K562 (cell line): ENCODE results near the gene IRF9. TPM values are rescaled to one million over a fixed set of nuclear protein-coding genes. Genes with fewer than 3 reads are reported as not detected.

Source experiments
- AFF1 ChIP-seq, 2 experiments: fragments of 450-650 bp; IDR thresholded peaks; 2 replicates each; pipeline ENCODE4 v1.6.1; 2018; ENCODE audit warnings: mild to moderate bottlenecking in 2 of 2, low read depth in 1 of 2; ENCODE audit not compliant: partially characterized antibody in 2 of 2
- CEBPG ChIP-seq, 3 experiments: fragments of 200-800 bp in 1 of 3; sonication (Bioruptor generic) in 1 of 3; sonication (generic) in 1 of 3; formaldehyde crosslinking in 1 of 3; IDR thresholded peaks in 2 of 3; conservative IDR thresholded peaks in 1 of 3; 2 replicates each; pipeline versions ENCODE4 v1.6.1 to v1.8.0; 2016 to 2022; ENCODE audit warnings: missing compliant biosample characterization in 2 of 3, missing genetic modification characterization in 2 of 3, mild to moderate bottlenecking in 1 of 3, missing genetic modification reagents in 1 of 3
- DPF2 ChIP-seq: fragments of 450-650 bp; IDR thresholded peaks from 2 replicates; pipeline ENCODE4 v1.6.1; 2016
- ETV5 ChIP-seq: sonication (generic); formaldehyde crosslinking; IDR thresholded peaks from 2 replicates; pipeline ENCODE4 v1.4.0; 2020; ENCODE audit warnings: low read depth, mild to moderate bottlenecking, missing genetic modification reagents
- FOXJ3 ChIP-seq: sonication (generic); formaldehyde crosslinking; IDR thresholded peaks from 2 replicates; pipeline ENCODE4 v1.4.0; 2020; ENCODE audit warnings: mild to moderate bottlenecking, missing genetic modification reagents
- GATAD2B ChIP-seq: fragments of 450-650 bp; IDR thresholded peaks from 2 replicates; pipeline ENCODE4 v1.6.1; 2017; ENCODE audit warnings: mild to moderate bottlenecking, borderline replicate concordance
- HINFP ChIP-seq: fragments of 450-650 bp; conservative IDR thresholded peaks from 2 replicates; pipeline ENCODE4 v1.6.1; 2016; ENCODE audit warnings: missing genetic modification characterization, low read depth, mild to moderate bottlenecking, control low read depth, missing compliant biosample characterization
- KLF10 ChIP-seq: fragments of 250-450 bp; sonication (Bioruptor Pico); IDR thresholded peaks from 2 replicates; pipeline ENCODE4 v1.6.1; 2021; ENCODE audit warnings: matching md5 sums
- NEUROD1 ChIP-seq: fragments of 150-350 bp; IDR thresholded peaks from 2 replicates; pipeline ENCODE4 v1.6.1; 2014; ENCODE audit warnings: borderline replicate concordance, low read length, low read depth; ENCODE audit not compliant: partially characterized antibody
- NR1H2 ChIP-seq: sonication (generic); formaldehyde crosslinking; IDR thresholded peaks from 2 replicates; pipeline ENCODE4 v1.4.0; 2020; ENCODE audit warnings: mild to moderate bottlenecking, missing genetic modification reagents
- PCBP1 ChIP-seq: fragments of 200-400 bp; formaldehyde crosslinking; IDR thresholded peaks from 2 replicates; pipeline ENCODE4 v1.6.1; 2018; ENCODE audit warnings: mild to moderate bottlenecking, low read depth, low read length; ENCODE audit not compliant: poor library complexity, severe bottlenecking
- RBM14 ChIP-seq: fragments of 200-400 bp; formaldehyde crosslinking; IDR thresholded peaks from 2 replicates; pipeline ENCODE4 v1.6.1; 2018; ENCODE audit warnings: low read depth, mild to moderate bottlenecking, low read length, moderate library complexity, borderline replicate concordance; ENCODE audit not compliant: insufficient read depth
- SIN3A ChIP-seq, 2 experiments: fragments of 150-350 bp in 1 of 2; IDR thresholded peaks; 2 replicates each; pipeline ENCODE4 v1.6.1; 2011 to 2016; ENCODE audit warnings: borderline replicate concordance in 2 of 2, low read depth in 2 of 2, low read length in 2 of 2, mild to moderate bottlenecking in 2 of 2, moderate library complexity in 2 of 2; ENCODE audit not compliant: control insufficient read depth in 1 of 2
- SMARCA4 ChIP-seq: fragments of 450-650 bp; IDR thresholded peaks from 2 replicates; pipeline ENCODE4 v1.6.1; 2016
- ZNF408 ChIP-seq: fragments of 250-450 bp; sonication (Bioruptor Pico); IDR thresholded peaks from 2 replicates; pipeline ENCODE4 v1.4.0; 2020; ENCODE audit warnings: low read depth, mild to moderate bottlenecking, moderate library complexity
- ZNF668 ChIP-seq: fragments of 250-450 bp; sonication (Bioruptor Pico); IDR thresholded peaks from 2 replicates; pipeline ENCODE4 v1.8.0; 2022; ENCODE audit warnings: mild to moderate bottlenecking, inconsistent platforms
- ZNF696 ChIP-seq: fragments of 250-450 bp; sonication (Bioruptor Pico); conservative IDR thresholded peaks from 2 replicates; pipeline ENCODE4 v1.4.0; 2020; ENCODE audit warnings: mild to moderate bottlenecking, moderate library complexity
- ZNF764 ChIP-seq: fragments of 250-450 bp; sonication (Bioruptor Pico); IDR thresholded peaks from 2 replicates; pipeline ENCODE4 v1.4.0; 2020; ENCODE audit warnings: low read depth, mild to moderate bottlenecking, moderate library complexity
- polyA plus RNA-seq, 8 experiments: library from polyadenylated mRNA; depleted of rRNA in 4 of 8; stranded (reverse) in 5 of 8; unstranded in 3 of 8; fragments of >200 nt; fragmentation: Nextera tagmentation in 2 of 8; fragmentation: Illumina TruSeq in 1 of 8; extraction: Ambion mirVana in 2 of 8; extraction: Trizol in 1 of 8; gene quantifications; 2 replicates each; pipeline versions ENCODE4 v1.2.1 to v1.2.3, GENCODE V29; 2011 to 2014; ENCODE audit warnings: inconsistent platforms in 1 of 8, missing spikeins in 1 of 8
- total RNA-seq, 7 experiments: library from RNA; depleted of rRNA in 6 of 7; stranded (reverse); fragments of >200 nt in 6 of 7; fragmentation: Illumina TruSeq in 2 of 7; extraction: Trizol in 2 of 7; gene quantifications; 2 replicates each; pipeline versions ENCODE4 v1.2.1 to v1.2.3, GENCODE V29; 2011 to 2021; ENCODE audit warnings: low replicate concordance in 1 of 7
- TF ChIP-seq, protein P1 (sequence below), 2 experiments: fragments of 200-800 bp in 1 of 2; sonication (Bioruptor generic) in 1 of 2; sonication (generic) in 1 of 2; formaldehyde crosslinking in 1 of 2; IDR thresholded peaks in 1 of 2; conservative IDR thresholded peaks in 1 of 2; 2 replicates each; pipeline versions ENCODE4 v1.5.0 to v1.6.1; 2016 to 2020; ENCODE audit warnings: missing compliant biosample characterization in 1 of 2, missing genetic modification characterization in 1 of 2, missing genetic modification reagents in 1 of 2

IRF9 gene
- total and polyA plus RNA-seq, 9 of the 15 experiments (the other 6 are each of a cell fraction or from before 2014, with no cell fraction given), result 0.79 to 14.8 (median 6.1) TPM

DNA sequence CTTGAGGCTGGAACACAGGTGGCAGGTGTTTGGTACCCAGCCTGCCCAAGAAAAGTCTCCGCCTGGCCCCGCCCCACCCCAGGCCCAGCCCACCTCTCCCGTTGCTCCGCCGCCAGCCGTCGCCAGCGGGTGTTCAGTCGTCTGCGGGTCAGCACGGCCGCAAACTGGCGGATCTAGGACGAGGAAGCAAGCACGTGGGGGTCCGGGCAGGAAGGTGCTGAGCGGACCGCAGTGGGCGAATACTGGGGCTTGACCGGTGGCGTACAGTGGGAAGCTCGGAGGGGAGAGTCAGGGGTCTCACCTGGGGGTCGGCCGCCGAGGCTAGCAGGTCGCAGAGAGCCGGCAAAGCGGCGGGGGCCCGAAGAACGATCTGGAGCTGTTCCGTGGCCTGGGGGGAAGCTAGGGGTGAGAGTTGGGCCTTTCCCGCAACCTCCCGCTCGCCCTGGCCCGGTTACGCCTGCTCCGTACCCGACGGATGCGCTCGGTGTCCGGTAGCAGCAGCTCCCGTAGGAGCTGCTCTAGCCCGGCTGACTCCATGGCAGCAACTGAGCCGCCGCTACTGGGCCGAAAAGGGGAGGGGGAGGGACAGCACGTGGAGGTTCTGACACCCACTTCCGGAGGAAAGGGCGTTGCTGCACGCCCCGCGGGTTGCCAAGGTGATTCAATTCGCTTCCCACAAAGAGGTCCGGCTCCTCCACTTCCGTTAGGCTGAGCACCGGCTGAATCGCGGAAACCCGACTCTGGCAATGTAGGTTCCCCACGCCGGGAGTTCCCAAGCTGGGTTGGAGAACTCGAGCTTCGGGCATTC lies 27.4 kb downstream of the IRF9 start, which contains the start of gene IPO4 (continued):
- TF ChIP-seq AFF1 (IDR thresholded peaks at IDR 0.05; ENCODE audit: low read depth in 1 of 2, partially characterized antibody in 2 of 2), result peak in 1 of 2 experiments; percentile 67
- TF ChIP-seq ZNF668, result no peak
- TF ChIP-seq NEUROD1, result peak; percentile 78
- TF ChIP-seq FOXJ3, result no peak
- TF ChIP-seq DPF2, result no peak
- TF ChIP-seq, protein P1, sequence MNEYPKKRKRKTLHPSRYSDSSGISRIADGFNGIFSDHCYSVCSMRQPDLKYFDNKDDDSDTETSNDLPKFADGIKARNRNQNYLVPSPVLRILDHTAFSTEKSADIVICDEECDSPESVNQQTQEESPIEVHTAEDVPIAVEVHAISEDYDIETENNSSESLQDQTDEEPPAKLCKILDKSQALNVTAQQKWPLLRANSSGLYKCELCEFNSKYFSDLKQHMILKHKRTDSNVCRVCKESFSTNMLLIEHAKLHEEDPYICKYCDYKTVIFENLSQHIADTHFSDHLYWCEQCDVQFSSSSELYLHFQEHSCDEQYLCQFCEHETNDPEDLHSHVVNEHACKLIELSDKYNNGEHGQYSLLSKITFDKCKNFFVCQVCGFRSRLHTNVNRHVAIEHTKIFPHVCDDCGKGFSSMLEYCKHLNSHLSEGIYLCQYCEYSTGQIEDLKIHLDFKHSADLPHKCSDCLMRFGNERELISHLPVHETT (CRISPR knock-in tag; conservative IDR thresholded peaks at IDR 0.05 in 1 of 2, IDR thresholded peaks at IDR 0.05 in 1 of 2), result 0 out of 4 replicates have a peak, but pooled peaks of 1 of the 2 experiments have one; percentile 16
- no peak for TF ChIP-seq ZNF764 (CRISPR knock-in tag)
- no peak for TF ChIP-seq NR1H2 (CRISPR knock-in tag)
- TF ChIP-seq ZNF408 (CRISPR knock-in tag), result no peak
- TF ChIP-seq ZNF696 (CRISPR knock-in tag), result no peak
- TF ChIP-seq ETV5 (CRISPR knock-in tag), result peak; percentile 73; the same call in 1 of the 2 replicates
- no peak for TF ChIP-seq HINFP (tag)
- TF ChIP-seq SMARCA4, result no peak
- peak; percentile 99 to 100 for TF ChIP-seq SIN3A (IDR thresholded peaks at IDR 0.05; ENCODE audit: borderline replicate concordance in 2 of 2, control insufficient read depth in 1 of 2, low read depth in 2 of 2, low read length in 2 of 2)
- TF ChIP-seq PCBP1, result no peak
- peak; percentile 8; the same call in 1 of the 2 replicates for TF ChIP-seq CEBPG (CRISPR knock-in tag; IDR thresholded peaks at IDR 0.05)
- TF ChIP-seq CEBPG (tag; conservative IDR thresholded peaks at IDR 0.05 in 1 of 2, IDR thresholded peaks at IDR 0.05 in 1 of 2), result no peak
- no peak for TF ChIP-seq GATAD2B
- TF ChIP-seq KLF10, result no peak
- TF ChIP-seq RBM14, result no peak
